Measurements from ENCODE around the gene TPSAB1.

GRCh38 chr16:1274767-1275166 is 34.3 kb downstream of the TPSAB1 start:
- TF ChIP-seq CTCF (conservative IDR thresholded peaks at IDR 0.05; ENCODE audit: low read depth, low read length) (no peak), EZH2 (IDR thresholded peaks at IDR 0.05; ENCODE audit: low read length, unreplicated experiment) (no peak), EZH2phosphoT487 (IDR thresholded peaks at IDR 0.05; ENCODE audit: borderline replicate concordance, low read length) (no peak)

All from PC-3 (cell line).